M059J (cell line): ENCODE measurements around the gene TSGA10. TPM values are rescaled to one million over a fixed set of nuclear protein-coding genes. Genes with fewer than 3 reads are reported as not detected.

Experiments
- DNase-seq: peaks from one replicate; pipeline ENCODE4 v3.0.0-alpha.2; 2012; ENCODE audit warnings: low read depth
- total RNA-seq: library from RNA; depleted of rRNA; stranded (reverse); fragments of >200 nt; shearing (Covaris generic); gene quantifications from 2 replicates; pipeline ENCODE4 v1.2.3, GENCODE V29; 2014; rRNA removed

Gene TSGA10
- total RNA-seq, 1 experiment from 2014 or later = 4.8 TPM

GRCh38 chr2:98947554-98947953 is 207.2 kb downstream of the TSGA10 start:
- no peak for DNase-seq

Other genes with a start within 250 kb of the TSGA10 start
- gene CRACDL, start 218.7 kb downstream of the TSGA10 start, total RNA-seq = not detected in 2 replicates
- gene C2orf15, start 13.2 kb downstream of the TSGA10 start, total RNA-seq = 0.39 and 1.4 TPM in 2 replicates
- gene LIPT1, start within 50 bp of the TSGA10 start, total RNA-seq = 4.5 and 6.2 TPM in 2 replicates
- 42.0 and 55.1 TPM in 2 replicates for gene MITD1, start 26.1 kb upstream of the TSGA10 start, total RNA-seq
- gene MRPL30, start 26.2 kb upstream of the TSGA10 start, total RNA-seq = 29.1 and 39.5 TPM in 2 replicates
- gene LYG2, start 100.7 kb upstream of the TSGA10 start, total RNA-seq = 0.84 TPM in 1 of 2 replicates, not detected in the other
- gene LYG1, start 146.3 kb upstream of the TSGA10 start, total RNA-seq = 0.96 TPM in 1 of 2 replicates, not detected in the other
- 79.4 and 83.6 TPM in 2 replicates for gene TXNDC9, start 181.4 kb upstream of the TSGA10 start, total RNA-seq
- gene EIF5B, start 182.4 kb upstream of the TSGA10 start, total RNA-seq = 8.5 and 11.7 TPM in 2 replicates